CD4-positive, alpha-beta T cell treated with Interferon alpha-2 for 1 hour (primary cell): ENCODE results near the gene NDUFS2.
"Not testable (repeated sequence)": the region's sequence is repeated elsewhere in the genome, so short reads cannot be mapped to it uniquely, and the experiment has no call there.

ENCODE experiments used
- DNase-seq, 2 donors: peaks; one replicate each; pipeline ENCODE4 v3.0.0-alpha.2; 2020 to 2022

The NDUFS2 gene

GRCh38 chr1:161255955-161256520 is 53.9 kb downstream of the NDUFS2 start:
- not testable (repeated sequence) for DNase-seq

GRCh38 chr1:161257109-161257508 is 54.9 kb downstream of the NDUFS2 start:
- not testable (repeated sequence) for DNase-seq

GRCh38 chr1:161258439-161259344 is 56.5 kb downstream of the NDUFS2 start, which contains the start of gene PCP4L1:
Gene PCP4L1, plus strand, starts transcription at chr1:161258745. Its CDS starts 230 bp downstream, at chr1:161258975.
- DNase-seq = peak; percentile 3 to 33

DNA sequence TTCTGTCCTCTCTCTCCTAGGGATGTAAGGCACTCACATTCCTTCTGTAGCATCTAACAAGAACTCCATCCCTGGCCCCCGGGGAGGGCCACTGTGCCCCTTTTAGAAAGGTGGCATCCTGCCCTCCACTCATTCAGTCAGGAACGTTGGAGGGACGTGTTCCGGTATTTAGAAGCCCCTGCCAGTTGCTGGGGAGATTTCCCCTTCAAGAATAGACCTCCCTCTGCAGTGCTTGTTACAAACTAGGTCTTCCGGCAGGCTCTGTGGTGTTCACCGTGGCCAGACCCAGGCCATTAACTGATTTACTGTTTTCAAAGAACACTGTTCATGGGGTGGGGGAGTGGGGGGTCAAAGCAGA is 57.2 kb downstream of the NDUFS2 start:
- no peak for DNase-seq

- DNase-seq = no peak
Observed at GRCh38 chr1:161259765-161260164, 57.6 kb downstream of the NDUFS2 start.

- no peak for DNase-seq
Observed at GRCh38 chr1:161260376-161261260, 58.5 kb downstream of the NDUFS2 start.

- DNase-seq = no peak
Observed at GRCh38 chr1:161261261-161262235, 59.4 kb downstream of the NDUFS2 start.
